Measurements from ENCODE around the gene CDH19.
"Not testable (repeated sequence)": the region's sequence is repeated elsewhere in the genome, so short reads cannot be mapped to it uniquely, and the experiment has no call there.

Gene CDH19

GRCh38 chr18:66466184-66466583, 137.7 kb downstream of the CDH19 start:
- not testable (repeated sequence) for DNase-seq (ENCODE audit: low read depth, low spot score); H3K27ac ChIP-seq

GRCh38 chr18:66461344-66461743, 142.5 kb downstream of the CDH19 start:
- DNase-seq (ENCODE audit: low read depth, low spot score), result no peak
- no peak overlapping the region for H3K27ac ChIP-seq

DNA sequence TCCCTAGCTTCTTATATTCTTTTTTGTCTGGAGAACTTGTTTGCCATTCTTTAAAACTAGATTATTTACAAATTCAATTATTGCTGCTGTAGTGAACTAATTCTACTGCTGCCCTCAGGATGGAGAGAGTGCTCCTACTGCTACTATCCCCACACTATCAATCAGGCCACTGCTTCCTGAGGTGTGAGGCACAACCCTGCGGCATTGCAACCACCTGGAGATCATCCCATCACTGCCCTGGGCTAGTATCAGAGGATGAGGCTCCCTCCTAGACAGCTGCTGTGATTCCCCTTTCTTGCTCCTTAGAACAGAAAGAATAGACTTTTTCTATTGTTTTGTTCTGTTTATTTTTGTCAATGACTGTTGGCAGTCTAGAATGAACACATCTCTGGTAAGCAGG, 146.6 kb downstream of the CDH19 start:
- H3K27ac ChIP-seq, result no peak overlapping the region
- DNase-seq (ENCODE audit: low read depth, low spot score), result no peak

Measured in epithelial cell of prostate (primary cell).